Muscle layer of duodenum (tissue), 2 donors: ENCODE data around the gene BRDT.
A peak's percentile ranks its signal among the peaks of the same experiment; 100 is the strongest.
"Not testable (repeated sequence)": the region's sequence is repeated elsewhere in the genome, so short reads cannot be mapped to it uniquely, and the experiment has no call there.

ENCODE experiments used
- H3K27ac ChIP-seq: one replicate; pipeline ENCODE4 v1.7.0; 2013; ENCODE audit warnings: mild to moderate bottlenecking, low read length
- H3K27me3 ChIP-seq: one replicate; pipeline ENCODE4 v1.7.0; 2013; ENCODE audit warnings: low read depth, mild to moderate bottlenecking, control low read depth, low read length
- H3K36me3 ChIP-seq, 2 donors: one replicate each; pipeline ENCODE4 v1.7.0; 2013; ENCODE audit warnings: low read length in 2 of 2, control low read depth in 1 of 2, mild to moderate bottlenecking in 1 of 2; ENCODE audit not compliant: insufficient read depth in 2 of 2, control insufficient read depth in 1 of 2
- H3K4me1 ChIP-seq, 2 donors: one replicate each; pipeline ENCODE4 v1.7.0; 2013; ENCODE audit warnings: low read length in 2 of 2, mild to moderate bottlenecking in 2 of 2, control low read depth in 1 of 2, moderate library complexity in 1 of 2; ENCODE audit not compliant: insufficient read depth in 2 of 2, control insufficient read depth in 1 of 2
- H3K4me3 ChIP-seq, 2 donors: one replicate each; pipeline ENCODE4 v1.7.0; 2013; ENCODE audit warnings: low read length in 2 of 2, low read depth in 1 of 2, mild to moderate bottlenecking in 1 of 2
- H3K9me3 ChIP-seq, 2 donors: one replicate each; pipeline ENCODE4 v1.7.0; 2013; ENCODE audit warnings: low read length in 2 of 2, control low read depth in 1 of 2, mild to moderate bottlenecking in 1 of 2; ENCODE audit not compliant: control insufficient read depth in 1 of 2
- donor health status: healthy.

BRDT gene

DNA sequence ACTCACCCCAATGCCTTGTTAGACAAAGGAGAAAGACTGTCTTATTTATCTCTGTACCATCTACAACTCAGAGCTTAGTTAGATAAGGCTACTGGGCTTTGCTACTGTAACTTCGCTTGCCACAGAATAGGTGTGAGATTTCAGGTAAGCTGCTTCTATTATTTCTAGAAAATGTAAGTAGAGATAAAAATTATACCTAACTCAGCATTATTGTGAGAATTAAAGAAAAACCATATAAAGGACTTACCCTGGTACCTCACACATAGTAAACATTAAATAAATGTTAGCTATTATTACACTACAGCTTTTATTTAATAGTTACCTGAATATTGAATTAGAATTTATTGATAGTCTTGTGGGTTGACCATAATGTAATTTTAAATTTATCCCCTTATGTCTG is 44.1 kb downstream of the BRDT start:
- Histone ChIP-seq H3K27ac (no peak overlapping the region), H3K27me3 (no peaks in the 10 kb centered on the region), H3K4me3 (no peak overlapping the region), H3K9me3 (no peaks in the 10 kb centered on the region), H3K4me1 (no peaks in the 10 kb centered on the region), H3K36me3 (no peaks in the 10 kb centered on the region)

- Histone ChIP-seq H3K4me1 (no peaks in the 10 kb centered on the region), H3K27me3 (no peaks in the 10 kb centered on the region), H3K36me3 (no peaks in the 10 kb centered on the region), H3K9me3 (no peaks in the 10 kb centered on the region), H3K27ac (no peak overlapping the region), H3K4me3 (no peak overlapping the region)
Observed at GRCh38 chr1:91997607-91998195, 48.5 kb downstream of the BRDT start.

GRCh38 chr1:92004129-92004528 is 54.9 kb downstream of the BRDT start:
- Histone ChIP-seq H3K36me3 (no peaks in the 10 kb centered on the region), H3K4me1 (no peaks in the 10 kb centered on the region), H3K27ac (no peak overlapping the region), H3K4me3 (no peak overlapping the region), H3K9me3 (no peaks in the 10 kb centered on the region), H3K27me3 (no peaks in the 10 kb centered on the region)

DNA sequence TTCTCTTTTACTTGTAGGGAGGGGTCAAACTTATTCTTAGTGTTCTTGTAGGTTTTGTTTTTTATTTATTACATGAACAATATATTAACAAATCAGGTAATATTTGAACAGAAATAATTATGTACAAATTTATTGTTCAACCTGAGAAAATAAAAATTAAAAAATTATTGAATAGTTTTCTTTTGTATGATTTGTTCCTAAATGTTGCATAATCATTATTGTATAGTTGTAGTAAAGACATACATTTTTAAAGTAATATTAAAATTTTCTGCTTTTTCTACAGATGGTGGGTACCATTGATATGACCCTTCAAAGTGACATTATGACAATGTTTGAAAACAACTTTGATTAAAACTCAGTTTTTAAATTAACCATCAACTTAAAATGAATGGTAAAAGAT is 64.7 kb downstream of the BRDT start:
- no peak overlapping the region for H3K27ac ChIP-seq
- H3K4me3 ChIP-seq, result no peak overlapping the region
- H3K9me3 ChIP-seq, result no peaks in the 10 kb centered on the region
- H3K27me3 ChIP-seq, result no peaks in the 10 kb centered on the region
- no peaks in the 10 kb centered on the region for H3K36me3 ChIP-seq
- no peaks in the 10 kb centered on the region for H3K4me1 ChIP-seq

GRCh38 chr1:92016720-92017316 is 67.6 kb downstream of the BRDT start:
- Histone ChIP-seq H3K27ac (no peak overlapping the region), H3K9me3 (no peaks in the 10 kb centered on the region), H3K27me3 (no peaks in the 10 kb centered on the region), H3K4me3 (no peak overlapping the region), H3K36me3 (no peaks in the 10 kb centered on the region), H3K4me1 (no peaks in the 10 kb centered on the region)

DNA sequence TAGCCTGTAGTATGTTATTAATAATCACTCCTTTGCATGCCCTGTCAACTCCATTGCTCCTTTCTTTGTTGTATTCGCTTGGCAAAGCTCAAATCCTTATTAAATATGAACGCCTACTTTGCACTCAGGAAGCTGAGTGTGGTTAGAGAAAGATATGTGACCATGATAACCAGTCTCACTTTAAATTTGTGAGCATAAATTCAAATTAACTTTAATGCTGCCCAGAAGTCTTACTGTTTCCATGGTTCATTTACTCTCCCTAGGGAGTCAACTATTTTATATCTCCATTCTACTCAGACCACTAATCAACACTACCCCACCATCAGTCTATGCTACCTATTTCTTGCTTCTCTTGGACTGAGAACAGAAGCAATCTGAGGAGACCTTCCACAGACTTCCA is 68.5 kb downstream of the BRDT start:
- no peaks in the 10 kb centered on the region for H3K36me3 ChIP-seq
- no peaks in the 10 kb centered on the region for H3K4me1 ChIP-seq
- H3K4me3 ChIP-seq, result no peak overlapping the region
- no peaks in the 10 kb centered on the region for H3K27me3 ChIP-seq
- H3K9me3 ChIP-seq, result no peaks in the 10 kb centered on the region
- no peak overlapping the region for H3K27ac ChIP-seq

GRCh38 chr1:92026042-92026441 is 76.8 kb downstream of the BRDT start:
- H3K36me3 ChIP-seq, H3K27ac ChIP-seq, H3K27me3 ChIP-seq, H3K9me3 ChIP-seq, H3K4me1 ChIP-seq, H3K4me3 ChIP-seq: not testable (repeated sequence)

GRCh38 chr1:92026806-92027205 is 77.6 kb downstream of the BRDT start:
- Histone ChIP-seq H3K36me3 (no peaks in the 10 kb centered on the region), H3K9me3 (no peaks in the 10 kb centered on the region), H3K4me1 (peaks cover 0 to 3% of the 10 kb centered on the region in 2 donors), H3K27me3 (no peaks in the 10 kb centered on the region), H3K27ac (no peak overlapping the region), H3K4me3 (no peak overlapping the region)

DNA sequence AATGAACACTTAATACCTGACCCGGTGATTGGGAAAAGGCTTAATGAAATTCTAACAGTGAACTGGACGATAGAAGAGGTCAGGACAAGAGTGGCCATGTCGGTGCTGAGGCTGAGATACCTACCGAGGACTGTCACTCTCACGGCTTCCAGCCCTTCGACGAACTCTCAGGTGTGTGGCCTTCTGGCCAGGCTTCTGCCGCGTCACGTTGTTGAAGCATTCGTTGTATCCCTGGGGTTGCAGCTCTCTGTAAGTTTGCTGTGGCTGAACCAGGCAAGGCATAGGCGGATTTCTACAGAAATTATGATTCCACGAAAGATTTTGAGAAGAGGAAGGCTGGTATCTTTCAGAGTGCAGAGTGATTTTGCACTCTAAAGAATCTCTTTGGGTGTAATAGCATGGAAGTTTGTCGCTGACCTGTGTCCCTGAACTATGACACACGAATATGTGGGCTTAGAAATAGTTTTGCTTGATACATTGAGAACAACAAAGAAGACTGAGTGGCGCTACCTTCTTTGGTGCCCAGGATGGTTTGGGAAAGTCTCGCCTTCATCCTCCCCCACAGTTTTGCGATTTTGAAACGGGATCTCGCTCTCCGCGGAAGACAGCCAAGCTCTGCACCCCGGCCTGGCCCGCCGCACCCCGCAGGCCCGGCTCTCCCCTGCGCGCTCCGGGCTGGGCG is 80.2 kb downstream of the BRDT start:
- Histone ChIP-seq H3K4me1 (peaks cover 0 to 3% of the 10 kb centered on the region in 2 donors), H3K27me3 (no peaks in the 10 kb centered on the region), H3K36me3 (no peaks in the 10 kb centered on the region), H3K27ac (no peak overlapping the region), H3K4me3 (peak overlapping the region; percentile 3 to 83), H3K9me3 (no peaks in the 10 kb centered on the region)

- H3K4me3 ChIP-seq, result peak overlapping the region; percentile 40 to 83
- H3K27ac ChIP-seq, result no peak overlapping the region
- no peaks in the 10 kb centered on the region for H3K9me3 ChIP-seq
- H3K27me3 ChIP-seq, result no peaks in the 10 kb centered on the region
- H3K4me1 ChIP-seq, result peaks cover 0 to 3% of the 10 kb centered on the region in 2 donors
- H3K36me3 ChIP-seq, result no peaks in the 10 kb centered on the region
Observed at GRCh38 chr1:92030656-92031107, 81.5 kb downstream of the BRDT start.

- Histone ChIP-seq H3K36me3 (no peaks in the 10 kb centered on the region), H3K9me3 (no peaks in the 10 kb centered on the region), H3K4me3 (no peak overlapping the region), H3K4me1 (peaks cover 0 to 3% of the 10 kb centered on the region in 2 donors), H3K27ac (no peak overlapping the region), H3K27me3 (no peaks in the 10 kb centered on the region)
Observed at GRCh38 chr1:92031281-92032110, 82.3 kb downstream of the BRDT start.
